Measurements from ENCODE around the gene PALM3.

- TF ChIP-seq CTCF (IDR thresholded peaks at IDR 0.05) = no peak
- TF ChIP-seq POLR2A (IDR thresholded peaks at IDR 0.05) = no peak
- TF ChIP-seq EP300 (IDR thresholded peaks at IDR 0.05) = no peak
Measured at GRCh38 chr19:14054721-14055120, 7.2 kb downstream of the PALM3 start.

Measured in ovary (tissue), 3 donors.